ENCODE data around the gene ZFPL1.
"Not testable (repeated sequence)": the region's sequence is repeated elsewhere in the genome, so short reads cannot be mapped to it uniquely, and the experiment has no call there.

ZFPL1 gene

GRCh38 chr11:65116370-65117205 is 32.6 kb downstream of the ZFPL1 start:
- DNase-seq = no peak

- DNase-seq = peak; percentile 95
Measured at GRCh38 chr11:65117206-65118096, 33.4 kb downstream of the ZFPL1 start, which contains the start of gene ZNHIT2. Gene ZNHIT2, minus strand, starts transcription at chr11:65117701. Its CDS starts 48 bp downstream, at chr11:65117653.

- no peak for DNase-seq
Measured at GRCh38 chr11:65118097-65118837, 34.2 kb downstream of the ZFPL1 start.

GRCh38 chr11:65118891-65119669 is 35.1 kb downstream of the ZFPL1 start:
- DNase-seq = not testable (repeated sequence)

- DNase-seq = no peak
Measured at GRCh38 chr11:65119670-65119995, 35.6 kb downstream of the ZFPL1 start.

GRCh38 chr11:65120831-65121230 is 36.8 kb downstream of the ZFPL1 start:
- no peak for DNase-seq

GRCh38 chr11:65121447-65121864 is 37.4 kb downstream of the ZFPL1 start:
- DNase-seq = no peak

- peak; percentile 98 for DNase-seq
Measured at GRCh38 chr11:65121865-65122696, 38.1 kb downstream of the ZFPL1 start, which contains the start of the genes FAU and MRPL49. Gene FAU, minus strand, starts transcription at chr11:65122134. Its CDS starts 321 bp downstream, at chr11:65121813. Gene MRPL49, plus strand, starts transcription at chr11:65122321. Its CDS starts 26 bp downstream, at chr11:65122347.

GRCh38 chr11:65124480-65125196 is 40.6 kb downstream of the ZFPL1 start:
- no peak for DNase-seq

GRCh38 chr11:65125197-65126056 is 41.4 kb downstream of the ZFPL1 start:
- DNase-seq = no peak

GRCh38 chr11:65126624-65127274 is 42.7 kb downstream of the ZFPL1 start:
- DNase-seq = no peak

- DNase-seq = no peak
Measured at GRCh38 chr11:65127473-65128181, 43.6 kb downstream of the ZFPL1 start.

GRCh38 chr11:65128182-65129145 is 44.4 kb downstream of the ZFPL1 start:
- no peak for DNase-seq

- no peak for DNase-seq
Measured at GRCh38 chr11:65129649-65130441, 45.8 kb downstream of the ZFPL1 start.

- no peak for DNase-seq
Measured at GRCh38 chr11:65130631-65131416, 46.8 kb downstream of the ZFPL1 start.
